IMR-90 (cell line): ENCODE results near the gene INSYN1. TPM values are rescaled to one million over a fixed set of nuclear protein-coding genes. Genes with fewer than 3 reads are reported as not detected.

Experiments used
- ATAC-seq: fragments of 200-7000 bp; cut with Tn5 transposase; 2 replicates; pipeline ENCODE4 v1.9.1; 2020; ENCODE audit warnings: low read depth, mild to moderate bottlenecking, moderate library complexity
- BruUV-seq: library from RNA; stranded (reverse); fragments of 400-500 nt; replicated peaks from 2 replicates; lab custom pipeline; 2021; lab: Mats Ljungman, UMichigan
- CTCF ChIA-PET: fragments of 300-600 bp; formaldehyde crosslinking; extraction: SDS; loops from one replicate; lab custom pipeline; 2021; ENCODE audit warnings: antibody characterized with exemption; lab: Yijun Ruan, JAX
- POLR2A ChIA-PET: fragments of 300-600 bp; sonication (Branson Sonifier 250); formaldehyde crosslinking; loops from one replicate; lab custom pipeline; 2022; ENCODE audit warnings: antibody characterized with exemption; ENCODE audit not compliant: unreplicated experiment; lab: Charles Lee
- DNase-seq: peaks from one replicate; pipeline ENCODE4 v3.0.0; 2013
- H2AFZ ChIP-seq: replicated peaks from 2 replicates; pipeline ENCODE3; 2013; ENCODE audit warnings: low read length, mild to moderate bottlenecking; ENCODE audit not compliant: poor library complexity
- H2AK5ac ChIP-seq: 2 replicates; pipeline ENCODE4 v1.6.1; 2013; ENCODE audit warnings: low read depth, low read length, inconsistent platforms
- H2AK9ac ChIP-seq: replicated peaks from 2 replicates; pipeline ENCODE3; 2013; ENCODE audit warnings: mild to moderate bottlenecking, low read depth, low read length, moderate library complexity; ENCODE audit not compliant: poor library complexity
- H2BK120ac ChIP-seq: 2 replicates; pipeline ENCODE4 v1.6.1; 2013; ENCODE audit warnings: low read depth, low read length, inconsistent platforms
- H2BK15ac ChIP-seq: 3 replicates; pipeline ENCODE4 v1.6.1; 2013; ENCODE audit warnings: low read depth, low read length, inconsistent platforms
- H2BK20ac ChIP-seq: 2 replicates; pipeline ENCODE4 v1.6.1; 2013; ENCODE audit warnings: low read depth, mild to moderate bottlenecking, inconsistent platforms, low read length, moderate library complexity
- H2BK5ac ChIP-seq: 2 replicates; pipeline ENCODE4 v1.6.1; 2013; ENCODE audit warnings: mild to moderate bottlenecking, low read depth, low read length, inconsistent platforms; ENCODE audit not compliant: poor library complexity, severe bottlenecking
- H3K14ac ChIP-seq: replicated peaks from 2 replicates; pipeline ENCODE4 v1.6.1; 2013; ENCODE audit warnings: low read depth, low read length, inconsistent platforms
- H3K18ac ChIP-seq: 2 replicates; pipeline ENCODE4 v1.6.1; 2013; ENCODE audit warnings: low read depth, low read length, control low read depth
- H3K23ac ChIP-seq: 2 replicates; pipeline ENCODE4 v1.6.1; 2013; ENCODE audit warnings: low read depth, low read length, inconsistent platforms
- H3K27ac ChIP-seq: 2 replicates; pipeline ENCODE4 v1.5.1; 2013; ENCODE audit warnings: mild to moderate bottlenecking, control low read depth, low read length; ENCODE audit not compliant: insufficient read depth
- H3K27me3 ChIP-seq: 2 replicates; pipeline ENCODE4 v1.6.1; 2013; ENCODE audit warnings: low read length; ENCODE audit not compliant: control insufficient read depth, insufficient read depth
- H3K36me3 ChIP-seq: 2 replicates; pipeline ENCODE4 v1.6.1; 2013; ENCODE audit warnings: low read length, mixed read lengths; ENCODE audit not compliant: control insufficient read depth, insufficient read depth
- H3K4ac ChIP-seq: 2 replicates; pipeline ENCODE4 v1.6.1; 2013; ENCODE audit warnings: low read depth, low read length, inconsistent platforms
- H3K4me1 ChIP-seq: 2 replicates; pipeline ENCODE4 v1.6.1; 2013; ENCODE audit warnings: low read length, mixed read lengths; ENCODE audit not compliant: control insufficient read depth, insufficient read depth
- H3K4me2 ChIP-seq: 2 replicates; pipeline ENCODE4 v1.6.1; 2013; ENCODE audit warnings: low read depth, mild to moderate bottlenecking, control low read depth, low read length, moderate library complexity
- H3K4me3 ChIP-seq: 2 replicates; pipeline ENCODE4 v1.5.1; 2013; ENCODE audit warnings: low read depth, mild to moderate bottlenecking, control low read depth, low read length, moderate library complexity; ENCODE audit not compliant: insufficient read depth
- H3K56ac ChIP-seq: 2 replicates; pipeline ENCODE4 v1.6.1; 2013; ENCODE audit warnings: low read length, inconsistent platforms; ENCODE audit not compliant: insufficient read depth; ENCODE audit errors: extremely low read depth
- H3K79me1 ChIP-seq, 2 experiments: 2 replicates each; pipeline ENCODE4 v1.6.1; 2013; ENCODE audit warnings: low read length in 2 of 2, inconsistent platforms in 1 of 2, low read depth in 1 of 2
- H3K9ac ChIP-seq: 2 replicates; pipeline ENCODE4 v1.6.1; 2013; ENCODE audit warnings: low read depth, low read length, control low read depth
- H3K9me1 ChIP-seq: 2 replicates; pipeline ENCODE4 v1.6.1; 2013; ENCODE audit warnings: low read length, inconsistent platforms; ENCODE audit not compliant: insufficient read depth
- H3K9me3 ChIP-seq: 2 replicates; pipeline ENCODE4 v1.6.1; 2013; ENCODE audit warnings: low read length; ENCODE audit not compliant: control insufficient read depth, insufficient read depth
- H4K20me1 ChIP-seq: 2 replicates; pipeline ENCODE4 v1.6.1; 2013; ENCODE audit warnings: low read length, inconsistent platforms; ENCODE audit not compliant: insufficient read depth
- H4K5ac ChIP-seq: 2 replicates; pipeline ENCODE4 v1.6.1; 2013; ENCODE audit warnings: mild to moderate bottlenecking, low read depth, low read length, control low read depth
- H4K8ac ChIP-seq, 2 experiments: 2 replicates each; pipeline ENCODE4 v1.6.1; 2013; ENCODE audit warnings: low read depth in 2 of 2, low read length in 2 of 2, control low read depth in 1 of 2, inconsistent platforms in 1 of 2
- H4K91ac ChIP-seq: 2 replicates; pipeline ENCODE4 v1.6.1; 2013; ENCODE audit warnings: low read depth, low read length, inconsistent platforms; ENCODE audit not compliant: insufficient read depth
- BHLHE40 ChIP-seq: fragments of 150-350 bp; IDR thresholded peaks from 2 replicates; pipeline ENCODE4 v1.6.1; 2016; ENCODE audit warnings: mild to moderate bottlenecking, low read depth, low read length
- CEBPB ChIP-seq: IDR thresholded peaks from 2 replicates; pipeline ENCODE4 v1.6.1; 2012; ENCODE audit warnings: low read depth, low read length, improper control_type of control experiment
- CHD1 ChIP-seq: IDR thresholded peaks from 2 replicates; pipeline ENCODE4 v1.6.1; 2012; ENCODE audit warnings: low read depth, low read length, improper control_type of control experiment
- FOS ChIP-seq: fragments of 150-350 bp; IDR thresholded peaks from 2 replicates; pipeline ENCODE4 v1.6.1; 2016; ENCODE audit warnings: low read depth, low read length
- MAZ ChIP-seq: IDR thresholded peaks from 2 replicates; pipeline ENCODE4 v1.6.1; 2012; ENCODE audit warnings: low read depth, mild to moderate bottlenecking, low read length, improper control_type of control experiment, moderate library complexity, borderline replicate concordance
- MXI1 ChIP-seq: IDR thresholded peaks from 2 replicates; pipeline ENCODE4 v1.6.1; 2012; ENCODE audit warnings: low read depth, mild to moderate bottlenecking, low read length, moderate library complexity, borderline replicate concordance
- RCOR1 ChIP-seq: IDR thresholded peaks from 2 replicates; pipeline ENCODE4 v1.6.1; 2012; ENCODE audit warnings: mild to moderate bottlenecking, low read length, improper control_type of control experiment; ENCODE audit not compliant: insufficient replicate concordance
- RFX5 ChIP-seq: IDR thresholded peaks from 2 replicates; pipeline ENCODE4 v1.8.0; 2012; ENCODE audit warnings: low read depth, mild to moderate bottlenecking, low read length, moderate library complexity
- SMC3 ChIP-seq: fragments of 150-350 bp; IDR thresholded peaks from 2 replicates; pipeline ENCODE4 v1.6.1; 2016; ENCODE audit warnings: low read depth, mild to moderate bottlenecking, antibody characterized with exemption, low read length, moderate library complexity
- WGBS, 2 experiments: methylation state at CpG; one replicate each; pipeline versions ENCODE4 v1.1.5 to v1.1.7; 2013; ENCODE audit warnings: missing lambda C conversion rate in 2 of 2; ENCODE audit not compliant: insufficient read length in 1 of 2; ENCODE audit errors: extremely low coverage in 2 of 2; 5-methylcytosine and 5-hydroxymethylcytosine counted together
- dilution Hi-C: fragments of 300-500 bp; cut with HindIII; formaldehyde crosslinking; loops from one replicate; pipeline ENCODE4 v1.14.3; 2018; ENCODE audit warnings: low sequenced_read_pairs; ENCODE audit not compliant: unreplicated experiment
- in situ Hi-C: fragments of 300-500 bp; cut with MboI; formaldehyde crosslinking; loops from 3 replicates; pipeline ENCODE4 v1.14.3; 2019; ENCODE audit warnings: low sequenced_read_pairs, inconsistent platforms, mixed read lengths
- intact Hi-C: fragments of 100-400 bp; cut with micrococcal nuclease; formaldehyde crosslinking; loops from 2 replicates; pipeline ENCODE4 v1.10.0; 2022
- polyA plus RNA-seq, 3 experiments: library from polyadenylated mRNA; depleted of rRNA; stranded (reverse); fragments of >200 nt; gene quantifications; 2 replicates each; pipeline ENCODE4 v1.2.3, GENCODE V29; 2012; ENCODE audit warnings: low replicate concordance in 1 of 3
- total RNA-seq: library from RNA; depleted of rRNA; stranded (reverse); fragments of >200 nt; gene quantifications from 2 replicates; pipeline ENCODE4 v1.2.3, GENCODE V29; 2012
- TF ChIP-seq, protein P1 (sequence below): conservative IDR thresholded peaks from 2 replicates; pipeline ENCODE4 v1.5.1; 2012; ENCODE audit warnings: mild to moderate bottlenecking, low read depth, low read length, improper control_type of control experiment

Gene INSYN1
- total and polyA plus RNA-seq, 2 of the 4 experiments (the other 2 are of a cell fraction) = 0.18 to 0.34 TPM

DNA sequence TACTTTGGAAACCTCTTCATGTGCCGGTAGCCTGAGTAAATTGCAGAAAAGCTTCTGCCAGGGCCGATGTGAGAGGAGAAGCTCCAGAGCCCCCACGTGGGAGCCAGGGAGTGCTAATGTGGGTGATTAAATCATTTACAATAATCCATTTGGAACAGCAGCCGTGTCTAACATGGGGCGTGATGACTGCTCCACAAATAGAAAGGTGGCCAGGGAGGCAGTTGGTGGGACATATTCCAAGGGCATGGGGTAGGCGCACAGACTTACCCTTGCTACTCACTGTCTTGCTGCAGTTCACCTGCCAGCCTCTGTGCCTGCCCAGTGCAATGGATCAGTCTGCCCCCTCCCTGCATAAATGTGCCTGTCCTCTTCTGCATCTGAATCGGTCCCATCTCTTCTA lies 39.3 kb upstream of the INSYN1 start:
- Histone ChIP-seq H3K56ac (no peak overlapping the region), H3K9me1 (no peaks in the 10 kb centered on the region; the same call in 1 of the 2 replicates), H2BK120ac (no peak overlapping the region), H4K20me1 (no peaks in the 10 kb centered on the region), H4K5ac (no peak overlapping the region), H3K4ac (no peak overlapping the region), H3K4me2 (no peak overlapping the region), H3K4me3 (no peak overlapping the region), H2AK9ac (no peak overlapping the region), H2BK15ac (no peak overlapping the region), H4K91ac (no peak overlapping the region), H2BK20ac (no peak overlapping the region), H3K79me1 (no peaks in the 10 kb centered on the region), H3K27ac (no peak overlapping the region), H3K14ac (no peak overlapping the region), H3K9me3 (0 out of 2 replicates have a peak, but pooled peaks cover 2% of the 10 kb centered on the region), H3K18ac (no peak overlapping the region), H2BK5ac (no peak overlapping the region), H2AFZ (no peak overlapping the region), H3K27me3 (peaks cover 57% of the 10 kb centered on the region), H4K8ac (no peak overlapping the region), H3K23ac (no peak overlapping the region), H2AK5ac (no peak overlapping the region), H3K36me3 (no peaks in the 10 kb centered on the region), H3K9ac (no peak overlapping the region), H3K4me1 (no peaks in the 10 kb centered on the region)
- ChIA-PET POLR2A (no interaction called here), CTCF (interaction anchor here (1.5 kb wide), 1 partner anchor 8 kb away, joined by 5 read pairs; no protein-coding TSS in a partner anchor)
- intact Hi-C loops = no loop called here
- ATAC-seq (no peak), DNase-seq (no peak)
- TF ChIP-seq, protein P1, sequence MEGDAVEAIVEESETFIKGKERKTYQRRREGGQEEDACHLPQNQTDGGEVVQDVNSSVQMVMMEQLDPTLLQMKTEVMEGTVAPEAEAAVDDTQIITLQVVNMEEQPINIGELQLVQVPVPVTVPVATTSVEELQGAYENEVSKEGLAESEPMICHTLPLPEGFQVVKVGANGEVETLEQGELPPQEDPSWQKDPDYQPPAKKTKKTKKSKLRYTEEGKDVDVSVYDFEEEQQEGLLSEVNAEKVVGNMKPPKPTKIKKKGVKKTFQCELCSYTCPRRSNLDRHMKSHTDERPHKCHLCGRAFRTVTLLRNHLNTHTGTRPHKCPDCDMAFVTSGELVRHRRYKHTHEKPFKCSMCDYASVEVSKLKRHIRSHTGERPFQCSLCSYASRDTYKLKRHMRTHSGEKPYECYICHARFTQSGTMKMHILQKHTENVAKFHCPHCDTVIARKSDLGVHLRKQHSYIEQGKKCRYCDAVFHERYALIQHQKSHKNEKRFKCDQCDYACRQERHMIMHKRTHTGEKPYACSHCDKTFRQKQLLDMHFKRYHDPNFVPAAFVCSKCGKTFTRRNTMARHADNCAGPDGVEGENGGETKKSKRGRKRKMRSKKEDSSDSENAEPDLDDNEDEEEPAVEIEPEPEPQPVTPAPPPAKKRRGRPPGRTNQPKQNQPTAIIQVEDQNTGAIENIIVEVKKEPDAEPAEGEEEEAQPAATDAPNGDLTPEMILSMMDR = no peak
- no peak for TF ChIP-seq RCOR1
- TF ChIP-seq CEBPB = no peak
- TF ChIP-seq MXI1 = no peak
- TF ChIP-seq SMC3 = no peak
- no peak for TF ChIP-seq RFX5
- no peak for TF ChIP-seq BHLHE40
- no peak for TF ChIP-seq MAZ
- no peak for TF ChIP-seq CHD1
- no peak for TF ChIP-seq FOS
- BruUV-seq = no TSS peak
- WGBS, 2 experiments = 51% methylated on average over 2 of the region's 7 CpGs; no CpG with 5 or more reads in 1 of the 2 experiments
- dilution Hi-C loops = no loop called here
- in situ Hi-C loops = no loop called here
